Colon (tissue), 2 donors: ENCODE data around the gene NUP62.

Source experiments
- FAIRE-seq: peaks from 2 replicates; lab custom pipeline; 2012; peaks lifted over from hg19 to GRCh38; lab: Jason Lieb, UNC
- donor health status: control.
- donor health status: control.

NUP62 gene

DNA sequence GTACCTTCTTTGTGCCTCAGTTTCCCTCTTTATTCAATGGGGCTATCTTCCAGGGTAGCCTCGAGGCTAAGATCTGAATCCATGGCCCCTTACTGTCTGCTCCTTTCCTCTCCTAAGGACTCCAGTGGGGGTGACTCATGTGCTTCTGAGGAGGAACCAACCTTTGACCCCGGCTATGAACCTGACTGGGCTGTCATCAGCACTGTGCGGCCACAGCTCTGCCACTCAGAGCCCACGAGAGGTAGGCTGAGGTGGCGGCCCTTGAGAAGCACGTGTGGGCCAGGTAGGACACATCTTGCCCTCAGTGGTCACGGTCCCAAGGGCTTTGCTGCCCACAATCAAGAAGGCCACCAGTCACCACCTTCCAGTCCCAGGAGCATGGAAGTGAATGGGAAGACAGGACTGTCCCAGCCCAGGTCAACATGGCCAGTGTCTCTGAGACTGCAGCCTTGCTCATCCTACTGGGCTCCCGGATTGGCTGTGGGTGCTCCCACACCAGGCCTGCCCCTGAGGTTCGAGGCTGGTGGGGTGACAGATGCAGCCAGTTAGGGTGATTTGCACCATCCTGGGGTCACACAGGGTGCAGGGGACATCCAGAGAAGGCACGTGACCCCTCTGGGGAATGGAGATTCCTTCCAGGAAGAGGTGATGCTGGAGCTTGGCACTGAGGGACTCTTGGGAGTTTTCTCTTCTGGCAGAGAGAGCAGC is 49.0 kb downstream of the NUP62 start:
- no peak for FAIRE-seq

- no peak for FAIRE-seq
Observed at GRCh38 chr19:49879243-49879963, 49.9 kb downstream of the NUP62 start.

DNA sequence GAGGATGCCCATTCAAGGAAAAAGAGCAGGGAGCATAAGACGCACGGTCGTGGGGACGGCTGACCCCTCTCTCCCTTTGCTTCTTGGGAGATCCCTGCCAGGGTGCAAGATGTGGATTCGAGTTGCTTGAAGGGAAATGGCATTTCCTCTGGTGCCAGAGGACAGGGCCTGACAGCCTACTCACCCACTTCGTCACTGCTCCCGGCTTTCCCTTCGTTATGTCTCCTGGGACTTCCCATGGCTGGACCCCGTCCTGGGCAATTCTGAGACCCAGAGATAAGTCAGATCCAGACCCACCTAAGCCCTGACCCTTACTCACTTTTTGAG is 50.6 kb downstream of the NUP62 start:
- FAIRE-seq = no peak

GRCh38 chr19:49877879-49878743 is 51.2 kb downstream of the NUP62 start:
- FAIRE-seq = no peak

GRCh38 chr19:49877020-49877878 is 52.1 kb downstream of the NUP62 start, which contains the start of the genes AKT1S1 and TBC1D17:
Gene AKT1S1 (minus strand): TSS chr19:49877355. CDS start chr19:49873295, 4,060 bp downstream.
Gene TBC1D17 (plus strand): TSS chr19:49877702. CDS start chr19:49877724, 22 bp downstream.
- peak; percentile 95 for FAIRE-seq

GRCh38 chr19:49876422-49877019 is 52.8 kb downstream of the NUP62 start:
- FAIRE-seq = peak; percentile 92

- FAIRE-seq = no peak
Observed at GRCh38 chr19:49875857-49876421, 53.4 kb downstream of the NUP62 start.

- FAIRE-seq = no peak
Observed at GRCh38 chr19:49875177-49875576, 54.1 kb downstream of the NUP62 start.

GRCh38 chr19:49874503-49875157 is 54.7 kb downstream of the NUP62 start:
- no peak for FAIRE-seq

GRCh38 chr19:49873834-49874233 is 55.5 kb downstream of the NUP62 start:
- FAIRE-seq = no peak

GRCh38 chr19:49873129-49873521 is 56.2 kb downstream of the NUP62 start:
- FAIRE-seq = no peak

DNA sequence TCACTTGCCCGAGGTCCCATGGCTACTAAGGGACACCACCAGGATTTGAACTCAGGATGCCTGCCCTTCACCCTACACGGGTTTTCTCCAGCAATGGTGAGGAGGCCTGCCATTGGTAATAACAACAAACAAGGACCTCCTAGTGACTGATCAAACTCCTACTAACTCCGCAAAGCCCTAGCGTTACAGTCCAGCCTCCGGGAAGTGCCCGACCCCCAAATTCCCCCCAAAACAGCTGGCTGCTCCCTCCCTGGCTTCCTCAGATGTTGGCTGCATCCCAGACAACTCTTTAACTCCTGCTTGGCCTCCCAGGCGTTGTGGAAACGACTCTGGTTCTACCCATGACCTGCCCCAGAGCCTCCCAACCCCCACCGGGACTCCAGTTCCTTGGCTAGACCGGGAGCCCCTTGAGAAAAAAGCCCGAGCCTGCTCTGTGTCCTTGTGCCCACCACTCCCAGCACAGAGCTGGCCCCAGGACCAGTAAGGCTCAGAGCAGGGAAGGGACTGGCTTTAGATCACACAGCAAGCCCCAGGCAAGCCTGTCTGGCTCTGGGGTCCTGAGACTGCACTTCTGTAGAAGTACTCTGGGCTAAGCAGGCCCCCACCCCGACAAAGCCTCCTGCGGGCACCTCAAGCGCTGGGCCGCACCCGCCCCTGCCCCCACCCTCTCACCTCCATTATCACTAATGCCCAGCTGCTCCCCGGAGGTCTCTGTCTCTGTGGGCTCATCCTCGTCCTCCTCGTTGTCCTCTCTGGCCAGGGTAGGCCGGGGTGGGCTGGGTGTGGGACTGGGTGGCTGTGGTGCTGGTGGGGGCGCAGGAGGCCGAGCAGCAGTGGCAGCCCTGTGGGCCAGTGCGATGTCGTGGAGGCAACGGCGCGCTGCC is 56.8 kb downstream of the NUP62 start:
- FAIRE-seq = no peak

GRCh38 chr19:49871349-49871985 is 57.8 kb downstream of the NUP62 start:
- FAIRE-seq = no peak

DNA sequence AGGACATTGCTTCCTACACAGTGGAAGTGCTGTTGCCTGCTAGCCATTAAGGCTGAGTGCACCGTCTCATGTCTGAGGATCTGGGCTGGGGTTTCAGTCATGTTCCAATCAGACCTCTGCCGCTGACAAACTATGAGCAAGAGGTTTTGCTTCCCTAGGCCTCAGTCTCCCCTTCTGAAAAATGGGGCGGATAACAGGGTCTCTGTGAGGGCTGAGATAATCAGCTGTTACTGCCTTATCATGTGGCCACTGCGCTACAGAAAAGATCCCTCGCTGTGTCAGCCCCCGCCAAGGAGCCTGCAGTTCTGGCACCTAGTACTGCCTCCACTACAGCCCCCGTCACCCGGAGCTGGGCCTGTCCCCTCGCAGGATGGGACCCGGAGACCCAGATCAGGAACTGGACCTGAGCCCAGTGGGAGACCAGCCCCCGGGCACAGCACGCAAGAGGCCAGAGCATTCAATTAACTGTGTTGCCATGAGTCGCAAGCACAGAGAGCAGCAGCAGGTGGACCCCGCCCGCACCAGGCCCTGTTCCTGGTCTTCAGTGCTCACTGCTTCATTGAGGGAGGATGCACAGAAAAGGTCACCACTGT is 58.9 kb downstream of the NUP62 start:
- no peak for FAIRE-seq

- peak; percentile 98 for FAIRE-seq
Observed at GRCh38 chr19:49869484-49870308, 59.6 kb downstream of the NUP62 start.

DNA sequence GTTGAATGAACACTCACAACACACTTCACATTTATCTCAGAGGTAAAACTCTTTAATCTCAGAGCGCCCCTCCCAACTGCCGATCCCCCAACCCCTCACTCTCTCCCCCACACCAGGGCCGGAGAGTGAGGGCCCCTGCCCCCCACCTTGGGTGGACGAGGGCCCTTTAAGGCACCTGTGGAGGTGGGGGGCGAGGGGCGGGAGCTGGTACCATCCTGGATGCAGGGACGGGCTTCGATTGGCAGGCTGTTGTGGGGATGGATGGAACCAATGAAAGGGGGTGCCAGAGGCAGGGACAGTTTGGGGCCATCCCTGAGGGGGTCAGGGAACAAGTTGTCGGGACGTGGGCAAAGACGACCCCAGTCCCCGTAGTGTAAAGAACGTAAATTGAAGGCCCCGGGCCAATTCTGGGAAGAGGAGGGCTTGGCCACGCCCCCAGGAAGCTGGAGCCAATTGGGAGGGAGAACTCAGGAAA is 60.3 kb downstream of the NUP62 start:
- FAIRE-seq = no peak
